D721Med (cell line): Measurements from ENCODE around the gene PSENEN.

Experiments used
- DNase-seq: peaks from one replicate; pipeline ENCODE4 v3.0.0; 2011; ENCODE audit warnings: low spot score; ENCODE audit not compliant: insufficient read length
- FAIRE-seq: peaks from 2 replicates; lab custom pipeline; 2011; peaks lifted over from hg19 to GRCh38; lab: Jason Lieb, UNC
- TF ChIP-seq, protein P1 (sequence below): IDR thresholded peaks from 2 replicates; pipeline ENCODE4 v1.5.1; 2012; ENCODE audit warnings: mild to moderate bottlenecking, control low read depth; ENCODE audit not compliant: insufficient read depth; ENCODE audit errors: missing control alignments

Gene PSENEN

DNA sequence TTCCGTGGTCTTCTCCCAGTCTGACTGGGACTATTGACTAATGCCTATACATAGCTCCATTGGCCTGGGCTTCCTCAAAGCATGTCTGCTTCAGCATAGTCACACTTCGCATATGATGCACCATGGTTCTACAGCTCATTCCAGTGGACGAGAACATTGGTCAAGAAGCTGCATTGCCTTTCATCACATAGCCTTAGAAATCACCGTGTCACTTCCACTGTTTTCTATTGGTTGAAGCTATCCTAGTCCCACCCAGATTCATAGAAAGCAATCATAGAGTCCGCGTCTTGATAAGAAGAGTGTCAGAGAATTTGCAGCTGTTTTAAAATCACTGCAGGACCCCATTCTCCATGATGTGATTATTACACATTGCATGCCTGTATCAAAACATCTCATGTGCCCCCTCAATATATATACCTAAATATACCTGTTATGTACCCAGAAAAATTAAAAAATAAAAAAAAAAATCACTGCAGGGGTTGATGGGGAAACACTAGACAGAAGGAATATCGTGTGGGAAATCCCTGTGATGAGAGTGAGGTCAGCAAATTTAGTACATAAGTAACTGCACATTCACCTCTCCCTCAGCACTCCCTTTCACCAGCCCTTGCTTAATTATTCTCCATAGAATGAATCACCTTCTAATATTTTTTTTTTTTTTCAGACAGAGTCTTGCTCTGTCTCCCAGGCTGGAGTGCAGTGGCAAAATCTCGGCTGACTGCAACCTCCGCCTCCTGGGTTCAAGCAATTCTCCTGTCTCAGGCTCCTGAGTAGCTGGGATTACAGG lies 27.8 kb downstream of the PSENEN start:
- FAIRE-seq: no peak
- DNase-seq: no peak
- TF ChIP-seq, protein P1, sequence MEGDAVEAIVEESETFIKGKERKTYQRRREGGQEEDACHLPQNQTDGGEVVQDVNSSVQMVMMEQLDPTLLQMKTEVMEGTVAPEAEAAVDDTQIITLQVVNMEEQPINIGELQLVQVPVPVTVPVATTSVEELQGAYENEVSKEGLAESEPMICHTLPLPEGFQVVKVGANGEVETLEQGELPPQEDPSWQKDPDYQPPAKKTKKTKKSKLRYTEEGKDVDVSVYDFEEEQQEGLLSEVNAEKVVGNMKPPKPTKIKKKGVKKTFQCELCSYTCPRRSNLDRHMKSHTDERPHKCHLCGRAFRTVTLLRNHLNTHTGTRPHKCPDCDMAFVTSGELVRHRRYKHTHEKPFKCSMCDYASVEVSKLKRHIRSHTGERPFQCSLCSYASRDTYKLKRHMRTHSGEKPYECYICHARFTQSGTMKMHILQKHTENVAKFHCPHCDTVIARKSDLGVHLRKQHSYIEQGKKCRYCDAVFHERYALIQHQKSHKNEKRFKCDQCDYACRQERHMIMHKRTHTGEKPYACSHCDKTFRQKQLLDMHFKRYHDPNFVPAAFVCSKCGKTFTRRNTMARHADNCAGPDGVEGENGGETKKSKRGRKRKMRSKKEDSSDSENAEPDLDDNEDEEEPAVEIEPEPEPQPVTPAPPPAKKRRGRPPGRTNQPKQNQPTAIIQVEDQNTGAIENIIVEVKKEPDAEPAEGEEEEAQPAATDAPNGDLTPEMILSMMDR: no peak

DNA sequence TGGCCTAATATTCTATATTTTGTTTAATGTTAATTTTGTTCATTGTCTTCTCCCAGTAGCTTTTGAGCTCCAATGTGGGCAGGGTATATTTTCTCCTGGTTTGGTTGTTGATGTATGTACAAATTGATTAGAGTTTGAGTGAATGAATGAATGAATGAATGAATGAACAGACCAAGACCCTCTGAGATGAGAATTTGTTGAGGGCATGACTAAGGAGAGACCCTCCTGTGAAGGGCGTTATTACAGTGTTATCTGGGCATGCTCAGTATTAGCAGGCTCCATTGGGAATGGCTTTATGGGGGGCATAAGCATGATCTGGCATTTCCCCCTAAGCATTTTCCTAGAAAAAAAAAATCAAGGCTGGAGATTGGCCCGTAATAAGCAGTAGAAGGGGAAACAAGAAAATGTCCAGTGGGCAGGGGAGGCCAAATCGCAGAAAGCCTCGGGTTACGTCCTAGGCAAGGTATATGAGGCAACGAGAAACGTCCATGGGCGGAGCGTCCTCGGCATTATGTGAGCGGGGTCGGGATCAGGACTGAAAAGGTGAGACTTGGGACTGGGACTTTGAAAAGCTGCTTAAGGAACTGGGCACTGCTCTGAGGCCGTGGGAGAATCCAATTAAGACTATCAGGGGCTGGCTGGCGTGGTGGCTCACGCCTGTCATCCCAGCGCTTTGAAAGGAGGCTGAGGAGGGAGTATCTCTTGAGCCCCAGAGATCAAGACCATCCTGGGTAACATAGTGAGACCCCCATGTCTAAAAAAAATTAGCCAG lies 29.0 kb downstream of the PSENEN start:
- no peak for DNase-seq
- no peak for FAIRE-seq
- TF ChIP-seq, protein P1: no peak

DNA sequence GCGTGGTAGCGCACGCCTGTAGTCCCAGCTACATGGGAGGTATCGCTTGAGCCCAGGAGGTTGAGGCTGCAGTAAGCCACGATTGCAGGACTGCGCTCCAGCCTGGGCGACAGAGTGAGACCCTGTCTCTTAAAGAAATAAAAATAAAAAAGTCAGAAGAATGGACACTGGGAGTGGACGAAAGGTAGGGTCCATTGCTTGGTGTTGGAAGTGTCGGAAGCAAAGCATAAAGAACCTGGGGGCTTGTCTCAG lies 29.5 kb downstream of the PSENEN start:
- DNase-seq (no peak), FAIRE-seq (no peak)
- TF ChIP-seq, protein P1: no peak

DNA sequence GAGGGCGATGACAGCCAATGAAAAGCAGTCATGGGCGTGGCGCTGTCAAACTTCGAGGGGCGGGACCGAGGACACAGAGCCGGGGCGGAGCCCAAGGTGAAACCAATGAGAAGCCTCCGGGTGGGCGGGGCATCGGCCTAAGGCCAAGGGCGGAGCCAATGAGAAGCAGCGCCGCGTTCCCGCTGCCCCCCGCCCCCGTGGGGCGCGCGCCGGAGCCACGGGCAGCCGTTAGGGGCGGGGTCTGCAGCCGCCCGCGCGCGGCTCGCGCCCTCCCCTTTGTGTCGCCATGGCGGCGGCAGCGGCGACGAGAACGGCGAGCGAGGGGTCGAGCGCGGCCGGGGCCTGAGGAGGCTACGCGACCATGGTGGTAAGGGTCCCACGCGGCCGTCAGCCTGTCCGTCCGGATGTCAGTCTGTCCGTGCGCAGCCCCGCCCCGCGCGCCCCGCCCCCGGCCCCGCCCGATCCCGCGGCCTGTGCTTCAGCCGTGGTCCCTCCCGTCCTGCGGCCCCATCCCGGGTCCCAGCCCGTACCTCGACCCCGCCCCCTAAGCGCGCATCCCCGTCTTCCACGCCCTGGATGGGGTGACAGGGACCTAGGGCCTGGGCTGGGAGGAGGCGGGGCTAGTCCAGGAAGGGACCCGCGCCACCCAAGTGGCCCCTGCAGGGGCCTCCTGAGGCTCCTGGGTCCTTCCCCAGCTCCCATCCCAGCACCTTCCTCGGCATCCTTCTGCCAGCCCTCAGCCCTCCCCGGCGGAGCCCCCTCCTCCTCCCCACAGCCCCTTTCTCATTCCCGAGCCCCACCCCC lies 30.0 kb downstream of the PSENEN start, which contains the start of gene ARHGAP33:
Gene ARHGAP33, plus strand, starts transcription at position 267 of the 804 bp plus-strand sequence. Its CDS starts 95 bp downstream, at position 362.
- FAIRE-seq (no peak), DNase-seq (peak; percentile 74)
- TF ChIP-seq, protein P1: no peak

DNA sequence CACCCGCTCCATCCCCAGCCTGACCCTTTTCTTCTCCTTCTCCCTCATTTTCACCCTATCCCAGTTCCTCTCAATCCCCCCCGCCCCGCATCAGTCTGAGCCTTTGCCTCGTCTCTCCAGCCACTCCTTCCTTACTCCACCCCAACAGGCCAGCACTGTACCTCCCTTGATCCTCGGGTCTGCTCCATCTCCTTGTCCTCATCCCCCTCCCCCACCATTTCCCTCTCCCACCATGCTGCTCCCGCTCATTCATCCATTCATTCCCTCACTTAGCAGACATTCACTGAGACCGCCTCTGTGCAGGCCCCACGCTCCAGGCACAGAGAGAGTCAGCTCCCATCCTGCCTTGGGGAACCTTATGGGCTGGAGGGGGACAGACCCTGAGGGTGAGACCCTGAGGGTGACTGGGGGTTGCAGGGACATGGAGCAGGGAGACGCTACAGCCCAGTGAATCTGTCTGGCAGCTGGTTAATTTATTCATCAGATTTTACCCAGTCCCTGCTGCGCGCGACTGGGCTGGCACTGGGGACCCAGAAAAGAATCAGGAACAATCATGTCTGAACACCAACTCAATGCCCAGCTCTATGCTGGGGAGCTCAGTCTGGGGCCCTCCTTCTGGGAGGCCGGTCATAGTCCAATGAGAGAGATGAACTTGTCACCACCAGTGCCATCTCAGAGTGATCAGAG lies 30.8 kb downstream of the PSENEN start:
- FAIRE-seq (no peak), DNase-seq (no peak)
- TF ChIP-seq, protein P1: no peak

DNA sequence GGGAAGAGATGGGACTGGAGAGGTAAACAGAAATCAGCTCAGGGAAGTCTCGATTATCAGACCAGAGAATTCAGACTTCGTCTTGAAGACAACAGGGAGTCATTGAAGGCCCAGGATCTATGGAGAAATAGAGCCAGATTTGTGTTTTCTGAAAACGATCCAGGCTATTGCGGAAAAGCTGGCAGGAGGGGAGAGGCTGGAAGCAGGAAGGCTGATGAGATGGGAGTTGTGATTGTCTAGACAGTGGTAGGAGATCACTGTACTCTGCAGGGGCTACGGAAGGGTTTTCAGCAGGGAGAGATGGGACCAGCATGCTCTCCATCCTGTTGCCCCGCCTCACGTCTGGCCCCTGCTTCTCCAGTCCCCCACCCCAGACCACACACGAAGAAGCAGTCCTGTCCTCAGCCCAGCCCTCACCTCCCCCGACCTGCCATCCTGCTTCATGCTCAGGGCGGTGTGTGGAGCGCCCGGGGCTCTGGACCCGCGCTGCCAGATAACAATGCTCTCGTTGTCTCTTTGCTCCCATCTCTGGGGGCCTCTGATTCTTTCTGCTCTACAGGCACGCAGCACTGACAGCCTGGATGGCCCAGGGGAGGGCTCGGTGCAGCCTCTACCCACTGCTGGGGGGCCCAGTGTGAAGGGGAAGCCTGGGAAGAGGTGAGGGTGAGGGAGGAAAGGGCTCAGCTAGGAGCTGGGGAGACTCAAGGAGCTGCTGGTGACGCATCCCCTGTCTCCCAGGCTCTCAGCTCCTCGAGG lies 31.8 kb downstream of the PSENEN start:
- FAIRE-seq (no peak), DNase-seq (no peak)
- TF ChIP-seq, protein P1: no peak
